SKM-1 (cell line): Measurements from ENCODE around the gene IBA57.

Experiments used
- DNase-seq: peaks from one replicate; lab custom pipeline; 2025; ENCODE audit not compliant: unreplicated experiment; lab: John Stamatoyannopoulos, UW

The IBA57 gene

GRCh38 chr1:228144193-228144992 lies 21.2 kb upstream of the IBA57 start:
- DNase-seq = no peak

- DNase-seq = no peak
These were observed 20.6 kb upstream of the IBA57 start for GRCh38 chr1:228144993-228145343.

- no peak for DNase-seq
These were observed 19.9 kb upstream of the IBA57 start for GRCh38 chr1:228145463-228146416.

GRCh38 chr1:228146417-228147150 lies 19.0 kb upstream of the IBA57 start:
- no peak for DNase-seq

- no peak for DNase-seq
These were observed 18.4 kb upstream of the IBA57 start for GRCh38 chr1:228147151-228147693.

GRCh38 chr1:228147768-228148167 lies 17.8 kb upstream of the IBA57 start:
- no peak for DNase-seq

GRCh38 chr1:228148196-228148861 lies 17.3 kb upstream of the IBA57 start:
- no peak for DNase-seq

- DNase-seq = no peak
These were observed 16.6 kb upstream of the IBA57 start for GRCh38 chr1:228148935-228149405.

GRCh38 chr1:228149406-228150119 lies 16.0 kb upstream of the IBA57 start, which contains the start of gene GJC2:
Gene GJC2, plus strand, starts transcription at chr1:228149930. Its CDS starts 7,829 bp downstream, at chr1:228157759.
- DNase-seq = no peak

- DNase-seq = no peak
These were observed 15.5 kb upstream of the IBA57 start for GRCh38 chr1:228150120-228150460.

GRCh38 chr1:228150461-228151179 lies 15.0 kb upstream of the IBA57 start:
- DNase-seq = no peak

- DNase-seq = no peak
These were observed 14.3 kb upstream of the IBA57 start for GRCh38 chr1:228151180-228151925.

- DNase-seq = no peak
These were observed 13.3 kb upstream of the IBA57 start for GRCh38 chr1:228152097-228152917.

- DNase-seq = no peak
These were observed 12.7 kb upstream of the IBA57 start for GRCh38 chr1:228152918-228153258.

- DNase-seq = no peak
These were observed 11.5 kb upstream of the IBA57 start for GRCh38 chr1:228154021-228154669.

- DNase-seq = no peak
These were observed 10.7 kb upstream of the IBA57 start for GRCh38 chr1:228154670-228155571.
